Vagina (tissue), 2 donors: ENCODE results near the gene EDC3.

Experiments used
- CTCF ChIP-seq, 3 experiments: fragments of 450-650 bp in 2 of 3; fragments of 200-600 bp in 1 of 3; sonication (generic) in 1 of 3; IDR thresholded peaks; one replicate each; pipeline ENCODE4 v1.5.1; 2017 to 2019; ENCODE audit warnings: antibody characterized with exemption in 3 of 3, mild to moderate bottlenecking in 2 of 3, moderate library complexity in 2 of 3
- POLR2A ChIP-seq, 2 donors: fragments of 450-650 bp; IDR thresholded peaks; one replicate each; pipeline ENCODE4 v1.6.1; 2017; ENCODE audit warnings: antibody characterized with exemption in 2 of 2, mild to moderate bottlenecking in 2 of 2, moderate library complexity in 2 of 2
- POLR2AphosphoS5 ChIP-seq, 2 donors: sonication (generic); formaldehyde crosslinking; IDR thresholded peaks; one replicate each; pipeline ENCODE4 v1.9.0; 2017; ENCODE audit warnings: antibody characterized with exemption in 2 of 2, mild to moderate bottlenecking in 2 of 2, low read depth in 1 of 2; ENCODE audit not compliant: insufficient read depth in 1 of 2

- no peak for TF ChIP-seq CTCF (IDR thresholded peaks at IDR 0.05)
- TF ChIP-seq POLR2A (IDR thresholded peaks at IDR 0.05): no peak
- no peak for TF ChIP-seq POLR2AphosphoS5 (IDR thresholded peaks at IDR 0.05; ENCODE audit: insufficient read depth in 1 of 2, low read depth in 1 of 2)
Measured at GRCh38 chr15:74642734-74643664, 52.8 kb downstream of the EDC3 start.
